Measurements from ENCODE around the gene HEYL. TPM values are rescaled to one million over a fixed set of nuclear protein-coding genes. Genes with fewer than 3 reads are reported as not detected.

The HEYL gene
- total RNA-seq, 4 donors from 2014 or later, result 11.4 to 19.2 (median 14.3) TPM

DNA sequence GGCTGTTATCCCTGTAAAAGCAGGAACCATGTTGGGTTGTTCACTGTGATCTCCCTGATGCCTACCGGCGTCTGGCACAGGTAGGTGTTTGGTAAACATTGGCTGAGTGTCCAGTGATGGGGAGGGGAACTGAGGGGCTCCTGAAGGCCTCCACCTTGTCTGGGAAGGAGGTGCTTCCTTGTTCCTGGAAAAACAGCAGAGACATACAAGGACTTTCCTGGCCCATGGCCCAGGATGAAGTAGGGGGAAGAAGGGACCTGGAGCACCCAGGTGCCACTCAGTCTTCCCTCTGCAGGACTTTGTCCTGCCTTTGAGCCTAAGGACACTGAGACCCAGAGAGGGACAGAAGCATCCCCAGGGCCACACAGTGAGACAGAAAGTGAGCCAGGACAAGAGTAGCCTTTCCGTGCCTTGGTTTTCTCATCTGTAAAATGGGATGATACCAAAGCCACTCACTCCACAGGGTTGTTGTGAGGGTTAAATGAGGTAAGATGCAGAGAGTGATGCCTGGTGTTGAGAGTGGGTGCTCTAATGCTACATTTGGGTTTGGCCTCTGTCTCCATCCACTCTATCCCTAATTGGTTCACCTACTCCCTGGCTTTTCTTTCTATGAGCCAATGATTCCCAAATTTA lies 6.1 kb upstream of the HEYL start:
- peak overlapping the region; percentile 11 to 85 (median 63) for H3K27ac ChIP-seq
- H3K27me3 ChIP-seq, result no peaks in the 10 kb centered on the region
- H3K4me3 ChIP-seq, result no peak overlapping the region
- DNase-seq (ENCODE audit: low spot score in 2 of 2), result no peak
- peaks cover 0 to 31% (median 10%) of the 10 kb centered on the region in 4 donors for H3K4me1 ChIP-seq
- H3K9me3 ChIP-seq, result no peaks in the 10 kb centered on the region
- TF ChIP-seq, protein P1, sequence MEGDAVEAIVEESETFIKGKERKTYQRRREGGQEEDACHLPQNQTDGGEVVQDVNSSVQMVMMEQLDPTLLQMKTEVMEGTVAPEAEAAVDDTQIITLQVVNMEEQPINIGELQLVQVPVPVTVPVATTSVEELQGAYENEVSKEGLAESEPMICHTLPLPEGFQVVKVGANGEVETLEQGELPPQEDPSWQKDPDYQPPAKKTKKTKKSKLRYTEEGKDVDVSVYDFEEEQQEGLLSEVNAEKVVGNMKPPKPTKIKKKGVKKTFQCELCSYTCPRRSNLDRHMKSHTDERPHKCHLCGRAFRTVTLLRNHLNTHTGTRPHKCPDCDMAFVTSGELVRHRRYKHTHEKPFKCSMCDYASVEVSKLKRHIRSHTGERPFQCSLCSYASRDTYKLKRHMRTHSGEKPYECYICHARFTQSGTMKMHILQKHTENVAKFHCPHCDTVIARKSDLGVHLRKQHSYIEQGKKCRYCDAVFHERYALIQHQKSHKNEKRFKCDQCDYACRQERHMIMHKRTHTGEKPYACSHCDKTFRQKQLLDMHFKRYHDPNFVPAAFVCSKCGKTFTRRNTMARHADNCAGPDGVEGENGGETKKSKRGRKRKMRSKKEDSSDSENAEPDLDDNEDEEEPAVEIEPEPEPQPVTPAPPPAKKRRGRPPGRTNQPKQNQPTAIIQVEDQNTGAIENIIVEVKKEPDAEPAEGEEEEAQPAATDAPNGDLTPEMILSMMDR (IDR thresholded peaks at IDR 0.05), result no peak
- no peak for TF ChIP-seq EP300 (IDR thresholded peaks at IDR 0.05)
- TF ChIP-seq POLR2A (IDR thresholded peaks at IDR 0.05), result no peak
- H3K36me3 ChIP-seq, result no peaks in the 10 kb centered on the region
- WGBS, 2 donors, result 80 to 85% methylated on average over 3 of the region's 3 CpGs

DNA sequence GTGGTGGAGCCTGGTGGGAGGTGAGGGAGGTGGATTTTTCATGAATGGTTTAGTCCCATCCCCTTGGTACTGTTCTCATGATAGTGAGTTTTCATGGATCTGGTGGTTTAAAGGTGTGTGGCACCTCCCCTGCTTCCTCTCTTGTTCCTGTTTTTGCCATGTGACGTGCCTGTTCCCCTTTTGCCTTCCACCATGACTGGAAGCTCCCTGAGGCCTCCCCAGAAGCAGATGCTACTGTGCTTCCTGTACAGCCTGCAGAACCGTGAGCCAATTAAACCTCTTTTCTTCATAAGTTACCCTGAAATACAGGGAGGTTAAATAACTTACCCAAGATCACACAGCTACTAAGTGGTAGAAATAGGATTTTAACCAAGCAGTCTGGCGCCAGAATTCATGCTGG lies 4.3 kb upstream of the HEYL start:
- H3K9me3 ChIP-seq, result no peaks in the 10 kb centered on the region
- no peak overlapping the region for H3K4me3 ChIP-seq
- no peak for DNase-seq (ENCODE audit: low spot score in 2 of 2)
- 94 to 98% methylated on average over 3 of the region's 3 CpGs for WGBS, 2 donors
- peak overlapping the region in 2 of 4 donors; percentile 67 to 84 for H3K27ac ChIP-seq
- no peaks in the 10 kb centered on the region for H3K36me3 ChIP-seq
- H3K4me1 ChIP-seq, result peaks cover 0 to 43% (median 10%) of the 10 kb centered on the region in 4 donors
- H3K27me3 ChIP-seq, result peaks cover 0 to 7% of the 10 kb centered on the region in 2 donors
- no peak for TF ChIP-seq POLR2A (IDR thresholded peaks at IDR 0.05)
- TF ChIP-seq, protein P1 (IDR thresholded peaks at IDR 0.05), result no peak
- no peak for TF ChIP-seq EP300 (IDR thresholded peaks at IDR 0.05)

DNA sequence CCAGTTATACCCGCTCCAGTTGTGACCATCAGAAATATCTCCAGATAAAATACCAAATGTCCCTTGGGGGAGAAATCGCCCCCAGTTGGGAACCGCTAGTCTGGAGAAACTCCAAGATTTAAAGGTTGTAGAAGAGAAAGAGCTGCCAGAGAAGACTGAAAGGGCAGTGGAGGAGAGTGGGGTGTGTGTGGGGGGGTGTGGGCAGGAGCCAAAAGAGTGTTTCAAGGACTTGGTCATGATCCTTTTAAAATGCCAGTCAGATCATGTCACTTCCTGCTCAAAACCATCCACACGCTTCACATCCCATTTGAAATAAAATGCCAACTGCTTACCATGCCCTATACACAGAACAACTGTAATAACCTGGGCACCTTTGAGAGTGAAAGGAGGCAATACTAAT lies 3.4 kb upstream of the HEYL start:
- peaks cover 0 to 7% of the 10 kb centered on the region in 2 donors for H3K27me3 ChIP-seq
- no peak overlapping the region for H3K4me3 ChIP-seq
- WGBS, 2 donors, result 22 to 51% methylated on average over 4 of the region's 4 CpGs
- DNase-seq (ENCODE audit: low spot score in 2 of 2), result no peak
- H3K9me3 ChIP-seq, result no peaks in the 10 kb centered on the region
- peak overlapping the region in 2 of 4 donors; percentile 67 to 84 for H3K27ac ChIP-seq
- no peaks in the 10 kb centered on the region for H3K36me3 ChIP-seq
- peaks cover 0 to 34% (median 9%) of the 10 kb centered on the region in 4 donors for H3K4me1 ChIP-seq
- TF ChIP-seq POLR2A (IDR thresholded peaks at IDR 0.05) (no peak), EP300 (IDR thresholded peaks at IDR 0.05) (no peak)
- TF ChIP-seq, protein P1 (IDR thresholded peaks at IDR 0.05), result no peak

DNA sequence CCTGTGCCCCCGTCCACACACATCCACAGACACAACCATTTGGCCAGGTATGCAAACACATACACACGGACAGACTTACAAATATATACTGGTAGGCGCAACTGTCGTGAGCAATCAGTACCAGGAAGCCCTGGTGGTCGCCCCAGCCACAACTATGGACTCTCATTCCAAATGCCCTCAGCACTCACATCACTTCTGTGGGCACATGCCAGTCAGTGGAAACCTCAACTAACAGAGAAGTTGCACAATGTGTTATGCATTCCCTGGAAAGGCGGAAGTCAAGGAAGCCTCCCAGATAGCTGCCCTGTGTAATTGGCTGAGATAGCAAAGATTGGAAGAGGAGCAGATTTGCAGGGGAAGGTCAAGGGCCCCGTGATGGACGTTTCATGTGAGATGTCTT lies 1.4 kb upstream of the HEYL start:
- no peaks in the 10 kb centered on the region for H3K36me3 ChIP-seq
- H3K9me3 ChIP-seq, result no peaks in the 10 kb centered on the region
- TF ChIP-seq EP300 (IDR thresholded peaks at IDR 0.05) (no peak), POLR2A (IDR thresholded peaks at IDR 0.05) (no peak)
- TF ChIP-seq, protein P1 (IDR thresholded peaks at IDR 0.05), result no peak
- DNase-seq (ENCODE audit: low spot score in 2 of 2), result no peak
- 90 to 94% methylated on average over 8 of the region's 8 CpGs for WGBS, 2 donors
- peaks cover 0 to 22% (median under 1%) of the 10 kb centered on the region in 4 donors for H3K4me1 ChIP-seq
- H3K27me3 ChIP-seq, result peaks cover 0 to 7% of the 10 kb centered on the region in 2 donors
- no peak overlapping the region for H3K4me3 ChIP-seq
- H3K27ac ChIP-seq, result peak overlapping the region in 2 of 4 donors; percentile 84 to 87

DNA sequence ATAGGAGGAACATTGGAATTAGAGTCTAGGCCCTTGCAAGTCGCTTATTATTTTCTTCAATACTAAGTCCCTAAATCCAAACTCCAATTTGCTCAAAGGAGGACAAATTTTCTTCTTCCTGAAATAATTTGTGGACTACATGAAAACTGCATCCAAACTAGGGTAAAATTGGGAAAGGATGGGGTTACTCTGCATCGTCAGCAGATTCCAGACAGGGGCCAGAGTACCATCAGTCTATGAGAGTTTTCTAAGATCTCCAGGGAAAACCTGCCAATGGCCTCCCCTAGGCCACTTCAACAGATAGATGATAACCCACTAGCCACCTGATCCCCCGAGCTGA lies 508 bp downstream of the HEYL start:
- no peak for DNase-seq (ENCODE audit: low spot score in 2 of 2)
- no peaks in the 10 kb centered on the region for H3K9me3 ChIP-seq
- TF ChIP-seq POLR2A (IDR thresholded peaks at IDR 0.05) (no peak), EP300 (IDR thresholded peaks at IDR 0.05) (no peak)
- TF ChIP-seq, protein P1 (IDR thresholded peaks at IDR 0.05), result no peak
- H3K4me3 ChIP-seq, result peak overlapping the region; percentile 37 to 64 (median 48)
- H3K27me3 ChIP-seq, result peaks cover 0 to 15% of the 10 kb centered on the region in 2 donors
- H3K4me1 ChIP-seq, result peaks cover 0 to 35% (median 0%) of the 10 kb centered on the region in 4 donors
- 67 to 71% methylated on average over 3 of the region's 3 CpGs for WGBS, 2 donors
- H3K27ac ChIP-seq, result peak overlapping the region in 3 of 4 donors; percentile 0 to 87 (median 84)
- no peaks in the 10 kb centered on the region for H3K36me3 ChIP-seq

Measured in tibial nerve (tissue), 4 donors.